ENCODE data around the gene CCDC85C.

Gene CCDC85C

DNA sequence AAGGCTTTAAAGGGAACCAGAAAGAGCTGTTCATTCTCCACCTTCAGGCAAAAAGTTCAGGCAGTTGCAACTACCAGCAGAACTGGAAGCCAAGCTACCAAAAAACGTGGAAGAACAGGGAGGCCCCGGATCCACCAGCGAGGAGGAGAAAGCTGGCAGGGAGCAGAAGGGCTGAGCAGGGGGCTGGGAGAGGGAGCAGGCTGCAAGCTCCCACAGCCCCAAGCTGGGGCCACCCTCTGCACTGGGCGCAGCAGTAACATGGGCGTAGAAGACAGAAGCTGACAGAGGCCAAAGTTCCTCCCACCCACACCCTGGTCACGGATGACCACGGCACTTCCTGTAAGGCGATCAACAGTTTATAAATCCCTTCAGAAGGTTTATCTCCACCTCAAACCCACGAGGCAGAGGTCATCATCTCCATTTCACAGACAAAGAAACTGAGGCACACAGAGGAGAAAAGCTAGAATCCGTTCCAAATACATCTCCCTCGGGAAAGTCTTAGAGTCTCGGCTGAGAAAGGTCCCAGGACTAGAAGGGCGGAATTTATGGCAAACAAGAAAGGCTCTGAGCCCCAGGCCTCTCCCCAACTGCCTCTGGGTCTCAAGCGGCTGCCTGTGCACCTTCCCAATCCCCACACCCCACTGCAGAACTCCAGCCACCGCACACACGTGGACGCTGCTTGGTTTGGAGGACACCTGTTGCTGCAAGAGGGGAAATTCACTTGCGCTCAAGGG lies 1.8 kb downstream of the CCDC85C start:
- Histone ChIP-seq H3K4me3 (peak overlapping the region; percentile 6 to 86), H3K27ac (peak overlapping the region in 1 of 2 donors; percentile 52), H3K4me1 (peaks cover 0 to 40% (median 19%) of the 10 kb centered on the region in 4 donors), H3K36me3 (no peaks in the 10 kb centered on the region), H3K27me3 (no peaks in the 10 kb centered on the region), H3K9me3 (no peaks in the 10 kb centered on the region)
- intact Hi-C loops (cut with DNase I; ENCODE audit: low total_unique reads): loop anchor here (2.0 kb wide), 1 partner anchor 79 kb away; no protein-coding TSS in a partner anchor
- no peak for DNase-seq
- TF ChIP-seq, protein P1, sequence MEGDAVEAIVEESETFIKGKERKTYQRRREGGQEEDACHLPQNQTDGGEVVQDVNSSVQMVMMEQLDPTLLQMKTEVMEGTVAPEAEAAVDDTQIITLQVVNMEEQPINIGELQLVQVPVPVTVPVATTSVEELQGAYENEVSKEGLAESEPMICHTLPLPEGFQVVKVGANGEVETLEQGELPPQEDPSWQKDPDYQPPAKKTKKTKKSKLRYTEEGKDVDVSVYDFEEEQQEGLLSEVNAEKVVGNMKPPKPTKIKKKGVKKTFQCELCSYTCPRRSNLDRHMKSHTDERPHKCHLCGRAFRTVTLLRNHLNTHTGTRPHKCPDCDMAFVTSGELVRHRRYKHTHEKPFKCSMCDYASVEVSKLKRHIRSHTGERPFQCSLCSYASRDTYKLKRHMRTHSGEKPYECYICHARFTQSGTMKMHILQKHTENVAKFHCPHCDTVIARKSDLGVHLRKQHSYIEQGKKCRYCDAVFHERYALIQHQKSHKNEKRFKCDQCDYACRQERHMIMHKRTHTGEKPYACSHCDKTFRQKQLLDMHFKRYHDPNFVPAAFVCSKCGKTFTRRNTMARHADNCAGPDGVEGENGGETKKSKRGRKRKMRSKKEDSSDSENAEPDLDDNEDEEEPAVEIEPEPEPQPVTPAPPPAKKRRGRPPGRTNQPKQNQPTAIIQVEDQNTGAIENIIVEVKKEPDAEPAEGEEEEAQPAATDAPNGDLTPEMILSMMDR (IDR thresholded peaks at IDR 0.05): no peak

DNA sequence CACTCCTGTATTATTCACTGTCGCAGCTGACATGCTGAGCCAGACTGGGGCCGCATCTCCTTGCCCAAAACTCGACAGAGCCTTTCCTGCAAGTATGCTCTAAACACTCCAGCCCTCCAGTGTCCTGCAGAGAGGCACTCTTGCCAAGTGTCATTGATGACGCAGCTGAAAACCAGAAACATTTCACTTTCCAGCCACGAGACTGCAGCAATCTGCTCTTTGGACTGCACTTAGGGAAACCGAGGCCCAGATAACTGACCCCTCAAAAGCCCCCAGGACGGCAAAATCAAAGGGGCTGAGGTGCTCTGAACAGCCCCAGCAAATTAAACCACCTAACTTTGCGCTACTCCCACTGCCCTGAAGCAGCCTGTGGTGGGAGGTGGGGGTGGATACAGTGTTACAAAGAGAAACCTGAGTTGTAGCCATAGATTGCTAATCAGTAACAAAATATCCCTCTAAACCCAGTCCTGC lies 2.6 kb downstream of the CCDC85C start:
- H3K36me3 ChIP-seq: no peaks in the 10 kb centered on the region
- H3K27ac ChIP-seq: peak overlapping the region in 1 of 2 donors; percentile 52
- no peaks in the 10 kb centered on the region for H3K9me3 ChIP-seq
- peaks cover 0 to 48% (median 19%) of the 10 kb centered on the region in 4 donors for H3K4me1 ChIP-seq
- TF ChIP-seq, protein P1 (IDR thresholded peaks at IDR 0.05): no peak
- peak overlapping the region in 1 of 2 donors; percentile 86 for H3K4me3 ChIP-seq
- H3K27me3 ChIP-seq: no peaks in the 10 kb centered on the region
- DNase-seq: no peak
- intact Hi-C loops (cut with DNase I; ENCODE audit: low total_unique reads): no loop called here

DNA sequence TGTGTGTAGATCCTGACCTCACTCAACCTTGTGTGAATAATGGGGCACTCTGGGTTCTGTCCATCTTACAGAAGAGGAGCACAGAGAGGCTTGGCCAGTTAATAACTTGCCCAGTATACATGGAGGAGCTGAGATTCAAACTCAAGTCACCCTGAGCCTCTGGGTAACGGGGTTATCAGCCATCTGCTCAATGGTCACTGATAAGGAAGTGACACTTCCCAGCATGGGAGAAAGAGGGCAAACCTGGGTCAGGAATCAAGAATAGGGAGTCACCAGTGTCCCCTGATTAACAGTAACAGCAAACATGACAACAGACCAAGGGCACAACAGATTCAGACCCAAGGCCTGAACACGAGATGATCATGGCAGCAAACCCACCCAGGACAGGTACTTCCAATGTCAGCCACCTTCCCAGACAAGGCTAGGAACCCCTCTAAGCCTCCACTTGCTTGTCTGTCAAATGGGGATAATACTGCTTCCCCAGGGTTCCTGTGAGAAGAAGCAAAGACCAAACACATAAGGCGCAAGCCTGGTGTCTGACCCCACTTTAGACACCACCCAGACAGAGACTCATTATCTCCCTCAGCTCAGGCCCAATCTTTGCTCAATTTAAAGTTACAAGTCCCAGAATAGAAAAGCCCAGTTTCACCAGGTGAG lies 3.6 kb downstream of the CCDC85C start:
- no peak for DNase-seq
- no peaks in the 10 kb centered on the region for H3K27me3 ChIP-seq
- intact Hi-C loops (cut with DNase I; ENCODE audit: low total_unique reads): no loop called here
- no peak overlapping the region for H3K27ac ChIP-seq
- no peaks in the 10 kb centered on the region for H3K36me3 ChIP-seq
- peaks cover 0 to 45% (median 15%) of the 10 kb centered on the region in 4 donors for H3K4me1 ChIP-seq
- TF ChIP-seq, protein P1 (IDR thresholded peaks at IDR 0.05): no peak
- H3K9me3 ChIP-seq: no peaks in the 10 kb centered on the region
- H3K4me3 ChIP-seq: no peak overlapping the region

DNA sequence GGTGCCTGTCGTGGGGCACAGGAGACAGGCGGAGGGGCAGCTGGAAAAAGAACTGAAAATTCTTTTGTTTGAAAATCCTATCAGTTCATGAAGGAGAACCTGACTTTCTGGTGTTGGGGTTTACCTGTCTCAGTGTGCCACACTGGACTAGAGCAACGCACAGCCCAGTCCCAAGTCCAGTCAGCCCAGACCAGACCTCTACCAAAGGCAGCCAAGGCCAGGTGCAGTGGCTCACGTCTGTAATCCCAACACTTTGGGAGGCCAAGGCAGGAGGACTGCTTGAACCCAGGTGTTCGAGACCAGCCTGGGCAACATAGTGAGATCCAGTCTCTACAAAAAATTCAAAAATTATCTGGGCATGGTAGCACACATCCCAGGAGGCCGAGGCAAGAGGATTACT lies 4.6 kb downstream of the CCDC85C start:
- no peak for DNase-seq
- H3K9me3 ChIP-seq: no peaks in the 10 kb centered on the region
- intact Hi-C loops (cut with DNase I; ENCODE audit: low total_unique reads): loop anchor here (5.0 kb wide), 1 partner anchor 117 kb away; the partner anchor contains the start of genes CCNK and SETD3
- H3K4me1 ChIP-seq: peaks cover 0 to 42% (median 15%) of the 10 kb centered on the region in 4 donors
- no peak overlapping the region for H3K4me3 ChIP-seq
- H3K36me3 ChIP-seq: no peaks in the 10 kb centered on the region
- no peaks in the 10 kb centered on the region for H3K27me3 ChIP-seq
- TF ChIP-seq, protein P1 (IDR thresholded peaks at IDR 0.05): no peak
- no peak overlapping the region for H3K27ac ChIP-seq

DNA sequence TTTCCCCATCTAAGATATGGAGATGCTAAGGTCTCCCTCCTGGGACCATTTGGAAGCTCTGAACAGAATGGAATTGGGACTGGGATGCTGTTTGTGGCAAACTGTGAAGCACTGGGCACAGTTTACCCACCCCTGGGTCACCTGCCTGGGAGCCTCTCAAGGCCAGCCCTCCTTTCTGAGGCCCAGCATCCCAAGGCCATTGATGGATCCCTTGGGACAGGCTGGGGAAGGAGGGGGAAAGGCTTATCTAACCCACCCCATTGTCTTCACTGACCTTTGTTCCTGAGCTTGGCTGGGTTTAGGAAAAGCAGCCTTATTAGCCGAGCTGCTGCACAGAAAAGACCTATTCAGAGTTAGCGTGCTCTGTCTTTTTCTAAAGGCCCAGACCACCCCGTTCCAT lies 5.2 kb downstream of the CCDC85C start:
- TF ChIP-seq, protein P1 (IDR thresholded peaks at IDR 0.05): no peak
- DNase-seq: no peak
- no peaks in the 10 kb centered on the region for H3K36me3 ChIP-seq
- intact Hi-C loops (cut with DNase I; ENCODE audit: low total_unique reads): loop anchor here (5.0 kb wide), 1 partner anchor 116 kb away; the partner anchor contains the start of genes CCNK and SETD3
- no peaks in the 10 kb centered on the region for H3K27me3 ChIP-seq
- no peak overlapping the region for H3K27ac ChIP-seq
- H3K9me3 ChIP-seq: no peaks in the 10 kb centered on the region
- no peak overlapping the region for H3K4me3 ChIP-seq
- peaks cover 0 to 42% (median 15%) of the 10 kb centered on the region in 4 donors for H3K4me1 ChIP-seq

Measured in tibial artery (tissue), 4 donors.